H1 (cell line): ENCODE data around the gene MARK1. TPM values are rescaled to one million over a fixed set of nuclear protein-coding genes. Genes with fewer than 3 reads are reported as not detected.

ENCODE experiments used
- BACH1 ChIP-seq: IDR thresholded peaks from 2 replicates; pipeline ENCODE4 v1.6.1; 2012; ENCODE audit warnings: low read length, improper control_type of control experiment
- CHD2 ChIP-seq: IDR thresholded peaks from 2 replicates; pipeline ENCODE4 v1.6.1; 2012; ENCODE audit warnings: low read length, improper control_type of control experiment
- CTBP2 ChIP-seq: IDR thresholded peaks from 2 replicates; pipeline ENCODE4 v1.7.0; 2011; ENCODE audit warnings: borderline replicate concordance, mild to moderate bottlenecking, moderate library complexity, mixed read lengths, low read length; ENCODE audit not compliant: insufficient read depth, insufficient read length
- EGR1 ChIP-seq: IDR thresholded peaks from 2 replicates; pipeline ENCODE4 v1.6.1; 2011; ENCODE audit warnings: low read depth, low read length, borderline replicate concordance
- EZH2 ChIP-seq: fragments of 200-600 bp; sonication (generic); IDR thresholded peaks from 2 replicates; pipeline ENCODE4 v1.7.1; 2012; ENCODE audit warnings: low read depth, mild to moderate bottlenecking, moderate library complexity, low read length, inconsistent platforms; ENCODE audit not compliant: severe bottlenecking
- JUN ChIP-seq: IDR thresholded peaks from 2 replicates; pipeline ENCODE4 v1.6.1; 2011; ENCODE audit warnings: low read depth, mild to moderate bottlenecking, improper control_type of control experiment, low read length
- KDM4A ChIP-seq: IDR thresholded peaks from one replicate; pipeline ENCODE4 v1.7.1; 2012; ENCODE audit warnings: low read depth, mild to moderate bottlenecking, moderate library complexity, low read length, inconsistent platforms; ENCODE audit not compliant: severe bottlenecking
- KDM5A ChIP-seq: fragments of 200-600 bp; IDR thresholded peaks from 2 replicates; pipeline ENCODE4 v1.7.1; 2012; ENCODE audit warnings: mild to moderate bottlenecking, low read length, inconsistent platforms, mixed read lengths
- MAX ChIP-seq: IDR thresholded peaks from 2 replicates; pipeline ENCODE4 v1.6.1; 2012; ENCODE audit warnings: inconsistent platforms
- RAD21 ChIP-seq, 2 experiments: IDR thresholded peaks in 1 of 2; conservative IDR thresholded peaks in 1 of 2; 2 replicates each; pipeline ENCODE4 v1.6.1; 2011; ENCODE audit warnings: low read depth in 2 of 2, low read length in 2 of 2, improper control_type of control experiment in 1 of 2, inconsistent platforms in 1 of 2, mild to moderate bottlenecking in 1 of 2, moderate library complexity in 1 of 2
- SIRT6 ChIP-seq: IDR thresholded peaks from one replicate; pipeline ENCODE4 v1.7.1; 2012; ENCODE audit warnings: low read length, inconsistent platforms
- SIX5 ChIP-seq: IDR thresholded peaks from 2 replicates; pipeline ENCODE4 v1.6.1; 2011; ENCODE audit warnings: mild to moderate bottlenecking, low read depth, low read length
- SUZ12 ChIP-seq: fragments of 200-600 bp; sonication (generic); IDR thresholded peaks from 2 replicates; pipeline ENCODE4 v1.6.1; 2012; ENCODE audit warnings: mild to moderate bottlenecking, inconsistent platforms, low read length, moderate library complexity, mixed read lengths
- TAF7 ChIP-seq: optimal IDR thresholded peaks from 2 replicates; pipeline ENCODE3; 2011; ENCODE audit warnings: low read depth, mild to moderate bottlenecking, inconsistent platforms, low read length, moderate library complexity, borderline replicate concordance
- TCF12 ChIP-seq: IDR thresholded peaks from 2 replicates; pipeline ENCODE4 v1.6.1; 2011; ENCODE audit warnings: low read depth, mild to moderate bottlenecking, low read length
- ZNF274 ChIP-seq: IDR thresholded peaks from 2 replicates; pipeline ENCODE4 v1.7.0; 2012; ENCODE audit warnings: low read length, borderline replicate concordance; ENCODE audit errors: extremely low read depth
- polyA plus RNA-seq, 7 experiments: library from polyadenylated mRNA; depleted of rRNA in 3 of 7; stranded (reverse) in 5 of 7; unstranded in 2 of 7; fragments of >200 nt in 5 of 7; fragments of 200-250 nt in 2 of 7; gene quantifications; 1 replicate in 5 of 7; 2 replicates in 1 of 7; 4 replicates in 1 of 7; pipeline versions ENCODE4 v1.2.1 to v1.2.3, GENCODE V29; 2011 to 2013; ENCODE audit warnings: missing spikeins in 2 of 7, mixed read lengths in 2 of 7
- total RNA-seq: library from RNA; stranded (reverse); fragmentation: NEBNext Ultra II Directional; extraction: Animal tissue kit (Norgen Biotek cat#: 25700); gene quantifications from 2 replicates; pipeline ENCODE4 v1.2.1, GENCODE V29; 2021
- TF ChIP-seq, protein P1 (sequence below): IDR thresholded peaks from 2 replicates; pipeline ENCODE4 v1.6.1; 2011; ENCODE audit warnings: low read length, improper control_type of control experiment

MARK1 gene
- total and polyA plus RNA-seq, 2 of the 8 experiments (the other 6 are each of a cell fraction or from before 2014, with no cell fraction given): 5.5 to 20.5 TPM

GRCh38 chr1:220527908-220528678, at the start of gene MARK1 (continued):
- TF ChIP-seq CHD2 (no peak), KDM4A (peak; percentile 90), MAX (peak; percentile 44; the same call in 1 of the 2 replicates), ZNF274 (no peak), SUZ12 (no peak), TAF7 (peak; percentile 24), TCF12 (no peak), EGR1 (no peak), BACH1 (no peak), CTBP2 (peak; percentile 44), JUN (no peak), EZH2 (no peak), RAD21 (IDR thresholded peaks at IDR 0.05 in 1 of 2, conservative IDR thresholded peaks at IDR 0.05 in 1 of 2; ENCODE audit: low read depth in 2 of 2, low read length in 2 of 2) (no peak), SIX5 (no peak), KDM5A (no peak), SIRT6 (no peak)
- TF ChIP-seq, protein P1, sequence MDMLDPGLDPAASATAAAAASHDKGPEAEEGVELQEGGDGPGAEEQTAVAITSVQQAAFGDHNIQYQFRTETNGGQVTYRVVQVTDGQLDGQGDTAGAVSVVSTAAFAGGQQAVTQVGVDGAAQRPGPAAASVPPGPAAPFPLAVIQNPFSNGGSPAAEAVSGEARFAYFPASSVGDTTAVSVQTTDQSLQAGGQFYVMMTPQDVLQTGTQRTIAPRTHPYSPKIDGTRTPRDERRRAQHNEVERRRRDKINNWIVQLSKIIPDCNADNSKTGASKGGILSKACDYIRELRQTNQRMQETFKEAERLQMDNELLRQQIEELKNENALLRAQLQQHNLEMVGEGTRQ: no peak
